CD4-positive, alpha-beta T cell treated with Interferon alpha-2 for 1 hour (primary cell): ENCODE results near the gene CTRB1.
"Not testable (repeated sequence)": the region's sequence is repeated elsewhere in the genome, so short reads cannot be mapped to it uniquely, and the experiment has no call there.

Experiments used
- DNase-seq, 2 donors: peaks; one replicate each; pipeline ENCODE4 v3.0.0-alpha.2; 2020 to 2022

Gene CTRB1

GRCh38 chr16:75226550-75227360 lies 8.0 kb downstream of the CTRB1 start:
- DNase-seq: no peak

GRCh38 chr16:75227361-75228142 lies 8.8 kb downstream of the CTRB1 start:
- DNase-seq: no peak

- DNase-seq: no peak
Observed at GRCh38 chr16:75228143-75228976, 9.6 kb downstream of the CTRB1 start.

- DNase-seq: no peak
Observed at GRCh38 chr16:75229172-75230031, 10.6 kb downstream of the CTRB1 start.

- no peak for DNase-seq
Observed at GRCh38 chr16:75230471-75231110, 11.8 kb downstream of the CTRB1 start.

GRCh38 chr16:75231570-75231969 lies 12.8 kb downstream of the CTRB1 start:
- no peak for DNase-seq

- no peak for DNase-seq
Observed at GRCh38 chr16:75233611-75233938, 14.8 kb downstream of the CTRB1 start.

GRCh38 chr16:75234856-75235696 lies 16.3 kb downstream of the CTRB1 start:
- no peak for DNase-seq

- no peak for DNase-seq
Observed at GRCh38 chr16:75235721-75236193, 17.0 kb downstream of the CTRB1 start.

GRCh38 chr16:75236232-75236631 lies 17.4 kb downstream of the CTRB1 start:
- no peak for DNase-seq

GRCh38 chr16:75236736-75237397 lies 18.1 kb downstream of the CTRB1 start:
- no peak for DNase-seq

- DNase-seq: no peak
Observed at GRCh38 chr16:75237398-75238131, 18.8 kb downstream of the CTRB1 start.

- DNase-seq: no peak
Observed at GRCh38 chr16:75238132-75238852, 19.5 kb downstream of the CTRB1 start.

- no peak for DNase-seq
Observed at GRCh38 chr16:75238853-75239541, 20.2 kb downstream of the CTRB1 start.

- DNase-seq: no peak
Observed at GRCh38 chr16:75239542-75240122, 20.8 kb downstream of the CTRB1 start.

GRCh38 chr16:75240633-75241032 lies 21.8 kb downstream of the CTRB1 start:
- DNase-seq: not testable (repeated sequence)

GRCh38 chr16:75241412-75241811 lies 22.6 kb downstream of the CTRB1 start:
- no peak for DNase-seq

GRCh38 chr16:75241955-75242354 lies 23.2 kb downstream of the CTRB1 start:
- DNase-seq: no peak
